GM12864 (cell line): ENCODE measurements around the gene SYF2.

Experiments
- DNase-seq: peaks from one replicate; pipeline ENCODE4 v3.0.0-alpha.2; 2011; ENCODE audit warnings: low read depth
- H3K4me3 ChIP-seq: 2 replicates; pipeline ENCODE4 v1.5.1; 2011; ENCODE audit warnings: mild to moderate bottlenecking, low read depth, low read length, control low read depth
- TF ChIP-seq, protein P1 (sequence below): IDR thresholded peaks from 2 replicates; pipeline ENCODE4 v1.5.1; 2011; ENCODE audit warnings: low read depth, mild to moderate bottlenecking, moderate library complexity, low read length, control low read depth, inconsistent platforms; ENCODE audit errors: missing control alignments

SYF2 gene

DNA sequence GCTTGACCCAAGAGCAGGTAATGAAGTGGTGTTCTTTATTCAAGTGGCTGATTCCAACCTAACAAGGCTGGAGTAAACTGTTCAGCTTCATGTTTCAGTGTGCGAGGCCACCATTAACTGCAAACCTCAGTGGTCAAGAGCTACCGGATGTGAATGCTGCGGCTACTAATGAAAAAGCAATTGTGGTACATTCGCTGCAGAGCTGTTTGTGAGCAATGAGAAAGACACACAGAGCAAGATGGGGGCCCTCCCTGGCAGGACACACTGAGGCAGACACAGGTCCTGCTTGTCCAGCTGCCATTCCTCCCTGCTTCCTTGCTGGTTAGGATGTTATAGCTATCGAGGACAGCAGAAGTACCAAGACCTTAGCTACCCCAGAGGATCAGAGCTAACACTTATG, 26.1 kb downstream of the SYF2 start:
- TF ChIP-seq, protein P1, sequence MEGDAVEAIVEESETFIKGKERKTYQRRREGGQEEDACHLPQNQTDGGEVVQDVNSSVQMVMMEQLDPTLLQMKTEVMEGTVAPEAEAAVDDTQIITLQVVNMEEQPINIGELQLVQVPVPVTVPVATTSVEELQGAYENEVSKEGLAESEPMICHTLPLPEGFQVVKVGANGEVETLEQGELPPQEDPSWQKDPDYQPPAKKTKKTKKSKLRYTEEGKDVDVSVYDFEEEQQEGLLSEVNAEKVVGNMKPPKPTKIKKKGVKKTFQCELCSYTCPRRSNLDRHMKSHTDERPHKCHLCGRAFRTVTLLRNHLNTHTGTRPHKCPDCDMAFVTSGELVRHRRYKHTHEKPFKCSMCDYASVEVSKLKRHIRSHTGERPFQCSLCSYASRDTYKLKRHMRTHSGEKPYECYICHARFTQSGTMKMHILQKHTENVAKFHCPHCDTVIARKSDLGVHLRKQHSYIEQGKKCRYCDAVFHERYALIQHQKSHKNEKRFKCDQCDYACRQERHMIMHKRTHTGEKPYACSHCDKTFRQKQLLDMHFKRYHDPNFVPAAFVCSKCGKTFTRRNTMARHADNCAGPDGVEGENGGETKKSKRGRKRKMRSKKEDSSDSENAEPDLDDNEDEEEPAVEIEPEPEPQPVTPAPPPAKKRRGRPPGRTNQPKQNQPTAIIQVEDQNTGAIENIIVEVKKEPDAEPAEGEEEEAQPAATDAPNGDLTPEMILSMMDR = no peak
- no peak overlapping the region for H3K4me3 ChIP-seq
- no peak for DNase-seq

DNA sequence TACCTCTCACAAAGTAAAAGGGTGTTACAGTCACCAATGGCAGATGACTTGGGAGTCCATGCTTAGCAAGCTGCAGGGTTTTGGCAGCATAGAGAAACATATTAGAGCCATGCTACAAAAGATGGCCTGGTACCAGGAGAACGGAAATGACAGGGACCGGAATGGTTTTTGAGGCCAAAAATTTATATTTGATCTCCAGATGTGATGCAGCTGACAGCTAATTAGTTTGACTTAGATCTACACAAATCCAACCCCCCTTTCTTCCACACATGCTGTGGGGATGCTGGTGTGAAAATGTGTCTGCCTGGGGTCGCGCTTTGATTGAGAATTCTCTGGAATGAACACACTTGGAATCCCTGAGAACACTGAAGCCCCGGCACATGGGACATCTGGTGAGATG, 26.5 kb downstream of the SYF2 start:
- no peak for DNase-seq
- no peak overlapping the region for H3K4me3 ChIP-seq
- TF ChIP-seq, protein P1 = no peak

DNA sequence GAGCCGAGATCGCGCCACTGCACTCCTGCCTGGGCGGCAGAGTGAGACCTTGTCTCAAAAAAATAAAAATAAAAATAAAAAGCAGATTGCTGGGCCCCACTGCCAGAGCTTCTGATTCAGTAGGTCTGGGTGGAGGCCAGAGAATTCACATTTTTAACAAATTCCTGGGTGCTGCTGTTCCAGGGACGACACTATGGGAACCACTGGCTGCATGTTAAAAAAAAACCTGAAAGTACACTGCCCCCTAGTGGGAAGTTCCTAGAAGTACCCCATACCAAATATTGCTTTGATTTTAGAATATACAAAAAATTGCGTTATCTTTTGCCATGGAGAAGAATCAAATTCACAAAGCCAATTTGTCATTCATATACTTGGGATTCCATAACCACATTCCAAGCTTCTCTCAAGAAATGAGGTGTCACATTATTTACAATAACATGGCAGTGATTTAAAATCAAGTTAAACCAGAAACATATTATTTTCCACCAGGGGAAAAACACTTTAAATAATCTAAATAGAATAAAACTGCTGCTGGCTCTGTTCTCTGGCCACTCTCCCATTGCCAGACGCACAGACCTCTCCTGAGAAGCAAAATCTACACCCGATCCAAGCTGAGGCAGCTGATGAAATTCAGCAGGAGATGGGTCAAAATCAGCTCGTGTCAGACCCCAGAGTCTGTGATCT, 27.4 kb downstream of the SYF2 start:
- no peak overlapping the region for H3K4me3 ChIP-seq
- TF ChIP-seq, protein P1 = peak; percentile 57
- DNase-seq = no peak

DNA sequence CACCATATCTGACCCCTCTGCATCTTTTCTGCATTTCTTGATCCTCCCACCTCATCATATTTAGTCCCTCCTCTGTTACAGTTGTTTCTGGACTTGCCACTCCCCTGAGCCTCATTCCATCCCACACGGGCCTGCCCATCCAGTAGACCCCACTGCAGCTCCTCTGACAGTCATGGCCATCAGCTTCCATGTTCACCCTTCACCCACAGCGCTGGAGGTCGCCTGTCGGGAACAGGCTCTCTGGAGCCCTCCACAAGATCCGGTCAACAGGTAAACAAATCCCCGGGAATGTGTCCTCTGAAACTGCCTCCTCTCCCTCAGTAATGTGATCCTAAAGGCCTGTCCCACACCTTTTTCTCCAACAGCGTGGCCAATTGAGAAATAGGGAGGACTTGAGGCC, 31.3 kb downstream of the SYF2 start:
- no peak for DNase-seq
- no peak overlapping the region for H3K4me3 ChIP-seq
- TF ChIP-seq, protein P1 = no peak

DNA sequence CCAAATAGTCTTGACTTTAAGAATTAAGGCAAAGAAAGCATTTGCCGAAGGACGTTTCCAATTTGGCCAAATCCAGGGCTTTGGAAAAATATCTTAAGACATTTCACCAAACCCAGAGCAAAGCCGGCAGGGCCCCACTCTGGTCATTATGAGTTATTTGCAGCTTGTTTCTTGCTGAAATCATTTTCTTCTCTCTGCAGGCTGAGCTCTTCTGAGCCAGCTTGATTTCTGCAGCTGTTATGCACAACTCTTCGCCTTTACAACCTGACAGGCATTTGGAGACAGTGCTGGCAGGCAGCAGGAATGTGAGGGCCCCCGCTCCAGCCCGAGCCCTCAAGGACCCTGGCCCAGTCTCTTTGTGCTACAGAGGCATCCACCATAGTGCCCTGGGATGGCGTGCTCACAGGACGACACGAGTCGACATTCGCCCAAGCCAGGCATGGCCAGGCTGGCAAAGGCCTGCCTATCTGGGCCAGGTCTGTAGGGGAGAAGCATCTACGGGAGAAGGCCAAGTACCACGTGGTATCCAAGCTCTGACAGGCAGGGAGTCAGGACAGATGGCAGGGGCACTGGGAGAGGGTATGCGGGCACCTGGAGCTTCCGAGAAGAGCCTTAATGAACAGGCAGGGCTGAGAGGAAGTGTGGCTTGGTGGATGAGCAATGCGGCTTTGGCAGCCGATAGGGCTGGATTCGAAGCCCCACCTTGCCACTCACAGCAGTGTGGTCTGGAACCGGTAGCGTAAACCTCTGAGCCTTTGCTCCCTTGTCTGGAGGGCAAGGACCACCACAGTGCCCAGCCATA, 32.3 kb downstream of the SYF2 start:
- no peak overlapping the region for H3K4me3 ChIP-seq
- TF ChIP-seq, protein P1 = no peak
- DNase-seq = no peak

DNA sequence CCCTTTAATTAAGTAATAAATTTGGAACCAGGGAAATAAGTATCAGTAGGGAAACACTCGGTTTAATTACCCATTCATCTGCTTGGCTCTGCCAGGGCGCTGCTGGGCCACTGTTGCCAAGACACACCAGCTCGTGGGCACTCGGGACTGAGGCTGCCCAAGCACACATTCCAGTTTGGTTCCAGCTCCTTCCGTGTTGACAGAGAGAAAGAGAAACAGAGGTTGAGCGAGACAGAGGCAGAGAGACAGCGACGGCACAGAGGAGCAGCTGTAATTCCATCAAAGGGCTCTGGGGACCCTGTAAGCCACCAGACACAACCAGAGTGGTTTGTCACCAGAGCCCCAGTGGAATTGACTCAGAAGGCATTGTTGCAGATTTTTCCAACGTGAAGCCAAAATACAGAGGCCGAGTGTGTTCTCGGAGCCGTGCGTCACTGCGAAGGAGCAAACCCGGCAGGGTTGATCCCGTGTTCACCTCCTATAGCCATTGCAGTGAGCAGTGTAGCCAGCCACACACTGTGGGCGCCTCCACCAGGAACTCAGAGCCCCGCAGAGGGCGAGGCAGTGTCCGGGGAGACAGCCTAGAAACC, 33.5 kb downstream of the SYF2 start:
- no peak for DNase-seq
- TF ChIP-seq, protein P1 = peak; percentile 53

More for the DNA sequence above, 33.5 kb downstream of the SYF2 start:
- H3K4me3 ChIP-seq = no peak overlapping the region
